ENCODE results near the gene NOTCH1. TPM values are rescaled to one million over a fixed set of nuclear protein-coding genes. Genes with fewer than 3 reads are reported as not detected.

NOTCH1 gene
- total and polyA plus RNA-seq, 2 of the 8 experiments (the other 6 are each of a cell fraction or from before 2014, with no cell fraction given): 6.9 to 55.6 TPM

- Histone ChIP-seq H3K56ac (replicated peaks; ENCODE audit: insufficient read length, low read depth, low read length) (no peak overlapping the region), H2AFZ (ENCODE audit: low read length) (no peak overlapping the region), H3K23ac (ENCODE audit: insufficient read length) (no peak overlapping the region), H2BK5ac (ENCODE audit: low read depth, low read length) (no peak overlapping the region), H2BK120ac (replicated peaks; ENCODE audit: low read depth, low read length) (no peak overlapping the region), H3K4me3 (ENCODE audit: extremely low read depth in 1 of 4, insufficient read depth in 2 of 4, low read depth in 3 of 4, low read length in 4 of 4) (no peak overlapping the region), H3K9me3 (ENCODE audit: insufficient read depth in 2 of 2, low read depth in 1 of 2, low read length in 1 of 2) (peaks cover 0 to 6% of the 10 kb centered on the region in 2 experiments; a peak in 2 of 4 replicates), H3K4ac (replicated peaks; ENCODE audit: insufficient read length, low read depth, low read length) (no peak overlapping the region), H2BK20ac (ENCODE audit: low read length) (no peak overlapping the region), H2BK12ac (ENCODE audit: low read depth, low read length) (no peak overlapping the region), H4K20me1 (replicated peaks in 1 of 2; ENCODE audit: control insufficient read depth in 1 of 2, insufficient read depth in 2 of 2, low read length in 2 of 2) (peaks cover 8 to 25% of the 10 kb centered on the region in 2 experiments), H3K36me3 (ENCODE audit: control insufficient read depth in 2 of 4, insufficient read depth in 4 of 4, low read length in 3 of 4) (peaks cover 0 to 15% (median 1%) of the 10 kb centered on the region in 4 experiments; a peak in 2 of 8 replicates), H3K18ac (ENCODE audit: extremely low read depth, low read length) (no peak overlapping the region; the same call in 1 of the 2 replicates), H2BK15ac (ENCODE audit: low read length) (no peak overlapping the region), H4K5ac (ENCODE audit: insufficient read length, low read depth, low read length) (no peak overlapping the region), H3K23me2 (ENCODE audit: low read depth, low read length) (no peaks in the 10 kb centered on the region), H4K91ac (replicated peaks; ENCODE audit: insufficient read length, low read length) (no peak overlapping the region), H3K27ac (ENCODE audit: low read depth, low read length) (no peak overlapping the region), H3K14ac (ENCODE audit: insufficient read length) (no peak overlapping the region), H3K9ac (replicated peaks in 1 of 4; ENCODE audit: extremely low read depth in 1 of 4, low read depth in 3 of 4, low read length in 3 of 4) (no peak overlapping the region), H3K79me1 (ENCODE audit: low read depth, low read length) (peaks cover 18% of the 10 kb centered on the region), H2AK5ac (ENCODE audit: low read depth, low read length) (no peak overlapping the region), H3K4me1 (replicated peaks in 1 of 4; ENCODE audit: control insufficient read depth in 3 of 4, insufficient read depth in 4 of 4, low read length in 3 of 4) (peaks cover 0 to 24% (median 14%) of the 10 kb centered on the region in 4 experiments; a peak in 5 of 7 replicates), H3K4me2 (ENCODE audit: insufficient read depth in 1 of 2, low read depth in 2 of 2, low read length in 2 of 2) (no peak overlapping the region), H3K79me2 (ENCODE audit: control insufficient read depth in 1 of 2, insufficient read depth in 2 of 2, low read length in 2 of 2) (peaks cover 0 to 67% of the 10 kb centered on the region in 2 experiments; a peak in 3 of 4 replicates), H3K27me3 (replicated peaks in 1 of 4; ENCODE audit: control insufficient read depth in 3 of 4, extremely low read depth in 1 of 4, insufficient read depth in 3 of 4, low read length in 3 of 4) (no peaks in the 10 kb centered on the region), H4K8ac (ENCODE audit: extremely low read depth, insufficient read depth, low read length) (no peak overlapping the region)
- DNase-seq (ENCODE audit: low read depth in 1 of 2, low spot score in 2 of 2): no peak
- 93% methylated on average over 20 of the region's 20 CpGs; no CpG with 5 or more reads in 1 of the 2 experiments for WGBS, 2 experiments (ENCODE audit: extremely low coverage in 1 of 2, insufficient coverage in 1 of 2, insufficient read length in 1 of 2, insufficient replicate concordance in 2 of 2, low coverage in 1 of 2, low lambda C conversion rate in 2 of 2, missing lambda C conversion rate in 1 of 2)
- FAIRE-seq: no peak
- ChIA-PET POLR2A (ENCODE audit: partially characterized antibody) (interaction anchor here (1.2 kb wide), 1 partner anchor 14 kb away, joined by 4 read pairs; no protein-coding TSS in a partner anchor), CTCF (ENCODE audit: partially characterized antibody) (interaction anchor here (0.5 to 6.9 kb wide), 10 partner anchors 12 to 1074 kb away, joined by 3 to 53 read pairs (median 4); no protein-coding TSS in a partner anchor)
- TF ChIP-seq CBX5 (IDR thresholded peaks at IDR 0.05; ENCODE audit: low read depth, low read length) (no peak), RNF2 (IDR thresholded peaks at IDR 0.05; ENCODE audit: borderline replicate concordance, low read depth, low read length, missing control alignments, poor library complexity, severe bottlenecking) (no peak), ATF2 (IDR thresholded peaks at IDR 0.05; ENCODE audit: low read length) (no peak), HDAC2 (IDR thresholded peaks at IDR 0.05; ENCODE audit: borderline replicate concordance in 1 of 2, low read depth in 2 of 2, low read length in 2 of 2) (no peak), EZH2 (IDR thresholded peaks at IDR 0.05; ENCODE audit: low read depth, low read length, severe bottlenecking) (no peak), POU5F1 (IDR thresholded peaks at IDR 0.05; ENCODE audit: low read depth, low read length) (no peak), SAP30 (IDR thresholded peaks at IDR 0.05; ENCODE audit: insufficient read depth, insufficient replicate concordance, low read length) (no peak), SIRT6 (IDR thresholded peaks at IDR 0.05; ENCODE audit: low read length) (no peak), CTBP2 (IDR thresholded peaks at IDR 0.05; ENCODE audit: borderline replicate concordance, insufficient read depth, insufficient read length, low read length) (no peak), SRF (IDR thresholded peaks at IDR 0.05; ENCODE audit: low read depth, low read length) (no peak)
These were observed 18.7 kb downstream of the NOTCH1 start for GRCh38 chr9:136527131-136527530.
